Stimulated activated naive CD8-positive, alpha-beta T cell treated with anti-CD3 and anti-CD28 coated beads, Interleukin-15, Interleukin-2, amounts not matched to agents 100 U/mL and 50 U/mL, for 24 hours (primary cell): ENCODE results near the gene ARSA.
A peak's percentile ranks its signal among the peaks of the same experiment; 100 is the strongest.

Source experiments
- ATAC-seq: fragments of 150-1000 bp; cut with Tn5 transposase; one replicate; pipeline ENCODE4 v1.10.0; 2021
- DNase-seq: peaks from one replicate; pipeline ENCODE4 v3.0.0; 2021

ARSA gene

GRCh38 chr22:50579752-50580151 is 48.2 kb downstream of the ARSA start:
- DNase-seq: no peak

GRCh38 chr22:50578776-50579310 is 49.1 kb downstream of the ARSA start:
- DNase-seq: no peak
- ATAC-seq: no peak

More at GRCh38 chr22:50579752-50580151, 48.2 kb downstream of the ARSA start:
- ATAC-seq: no peak

GRCh38 chr22:50577987-50578775 is 49.8 kb downstream of the ARSA start, which contains the start of gene CPT1B:
TSS of gene CPT1B (minus strand) at chr22:50578427. CDS start at chr22:50577915, 512 bp downstream.
- ATAC-seq: no peak
- DNase-seq: no peak

- ATAC-seq: no peak
- no peak for DNase-seq
Measured at GRCh38 chr22:50577697-50577986, 50.3 kb downstream of the ARSA start.

- DNase-seq: no peak
- ATAC-seq: peak; percentile 19
Measured at GRCh38 chr22:50576806-50577696, 50.9 kb downstream of the ARSA start.

GRCh38 chr22:50576070-50576469 is 51.9 kb downstream of the ARSA start:
- DNase-seq: no peak
- no peak for ATAC-seq

GRCh38 chr22:50575426-50575941 is 52.5 kb downstream of the ARSA start:
- ATAC-seq (no peak), DNase-seq (no peak)
